Stomach (tissue), 9 donors: Measurements from ENCODE around the gene CTNNA1. TPM values are rescaled to one million over a fixed set of nuclear protein-coding genes. Genes with fewer than 3 reads are reported as not detected.

Experiments
- DNase-seq, 2 donors: peaks; one replicate each; pipeline versions ENCODE4 v3.0.0 to v3.0.0-alpha.2; 2013 to 2019
- H3K27ac ChIP-seq, 5 donors: fragments of 200-600 bp in 4 of 5; sonication (generic) in 4 of 5; one replicate each; pipeline ENCODE4 v1.5.1; 2013 to 2019; ENCODE audit warnings: mild to moderate bottlenecking in 1 of 5, moderate library complexity in 1 of 5
- H3K27me3 ChIP-seq, 3 donors: fragments of 200-600 bp; sonication (generic); one replicate each; pipeline ENCODE4 v1.5.1; 2017 to 2019; ENCODE audit warnings: mixed run types in 1 of 3
- H3K36me3 ChIP-seq, 4 donors: fragments of 200-600 bp; sonication (generic); 1 replicate in 3 of 4; 2 replicates in 1 of 4; pipeline ENCODE4 v1.5.1; 2016 to 2019
- H3K4me1 ChIP-seq, 4 donors: fragments of 200-600 bp; sonication (generic); one replicate each; pipeline ENCODE4 v1.5.1; 2016 to 2019
- H3K4me3 ChIP-seq, 4 donors: fragments of 200-600 bp; sonication (generic) in 3 of 4; one replicate each; pipeline ENCODE4 v1.5.1; 2016 to 2019; ENCODE audit warnings: mild to moderate bottlenecking in 1 of 4
- H3K9me3 ChIP-seq, 4 donors: fragments of 200-600 bp; sonication (generic); one replicate each; pipeline ENCODE4 v1.5.1; 2016 to 2019
- EP300 ChIP-seq: sonication (generic); formaldehyde crosslinking; IDR thresholded peaks from one replicate; pipeline ENCODE4 v1.6.1; 2017; ENCODE audit warnings: antibody characterized with exemption
- POLR2A ChIP-seq, 4 donors: fragments of 450-650 bp; IDR thresholded peaks; one replicate each; pipeline ENCODE4 v1.6.1; 2016; ENCODE audit warnings: antibody characterized with exemption in 4 of 4, control low read depth in 2 of 4, mild to moderate bottlenecking in 1 of 4, moderate library complexity in 1 of 4
- POLR2AphosphoS5 ChIP-seq, 3 donors: sonication (generic); formaldehyde crosslinking; IDR thresholded peaks; one replicate each; pipeline ENCODE4 v1.6.1; 2016; ENCODE audit warnings: antibody characterized with exemption in 3 of 3
- whole genome bisulfite sequencing, 5 donors: extraction: QIAGEN DNeasy Blood & Tissue Kit in 3 of 5; methylation state at CpG; one replicate each; pipeline versions ENCODE4 v1.1.5 to v1.1.7; 2013 to 2018; 5-methylcytosine and 5-hydroxymethylcytosine counted together
- intact Hi-C: fragments of 100-400 bp; cut with DNase I; formaldehyde crosslinking; loops from one replicate; pipeline ENCODE4 v1.15.1; 2023; ENCODE audit warnings: low total_unique reads
- polyA plus RNA-seq, 3 donors: library from polyadenylated mRNA; stranded (reverse); fragments of 200-250 nt; gene quantifications; one replicate each; pipeline ENCODE4 v1.2.3, GENCODE V29; 2013
- total RNA-seq, 5 donors: library from RNA; depleted of rRNA; stranded (reverse); fragments of >200 nt; gene quantifications; one replicate each; pipeline versions ENCODE4 v1.1.0 to v1.2.3, GENCODE V29; 2014 to 2016
- TF ChIP-seq, protein P1 (sequence below), 7 experiments: fragments of 450-650 bp in 4 of 7; fragments of 200-600 bp in 3 of 7; sonication (generic) in 3 of 7; IDR thresholded peaks; one replicate each; pipeline ENCODE4 v1.5.1; 2016 to 2019; ENCODE audit warnings: antibody characterized with exemption in 7 of 7, control low read depth in 2 of 7, mild to moderate bottlenecking in 1 of 7
- donor health status: healthy with polysubstance abuse.
- donor health status: Bipolar disorder and iron deficiency.
- donor health status: healthy.

CTNNA1 gene
- total and polyA plus RNA-seq, 8 donors, result 88.7 to 531 (median 214) TPM

- 94 to 99% (median 96%) methylated on average over 10 of the region's 10 CpGs for WGBS, 5 donors
- Histone ChIP-seq H3K27ac (no peak overlapping the region), H3K27me3 (no peaks in the 10 kb centered on the region), H3K9me3 (no peaks in the 10 kb centered on the region), H3K4me1 (peaks cover 0 to 37% (median 17%) of the 10 kb centered on the region in 4 donors), H3K4me3 (no peak overlapping the region), H3K36me3 (no peaks in the 10 kb centered on the region)
- TF ChIP-seq, protein P1, sequence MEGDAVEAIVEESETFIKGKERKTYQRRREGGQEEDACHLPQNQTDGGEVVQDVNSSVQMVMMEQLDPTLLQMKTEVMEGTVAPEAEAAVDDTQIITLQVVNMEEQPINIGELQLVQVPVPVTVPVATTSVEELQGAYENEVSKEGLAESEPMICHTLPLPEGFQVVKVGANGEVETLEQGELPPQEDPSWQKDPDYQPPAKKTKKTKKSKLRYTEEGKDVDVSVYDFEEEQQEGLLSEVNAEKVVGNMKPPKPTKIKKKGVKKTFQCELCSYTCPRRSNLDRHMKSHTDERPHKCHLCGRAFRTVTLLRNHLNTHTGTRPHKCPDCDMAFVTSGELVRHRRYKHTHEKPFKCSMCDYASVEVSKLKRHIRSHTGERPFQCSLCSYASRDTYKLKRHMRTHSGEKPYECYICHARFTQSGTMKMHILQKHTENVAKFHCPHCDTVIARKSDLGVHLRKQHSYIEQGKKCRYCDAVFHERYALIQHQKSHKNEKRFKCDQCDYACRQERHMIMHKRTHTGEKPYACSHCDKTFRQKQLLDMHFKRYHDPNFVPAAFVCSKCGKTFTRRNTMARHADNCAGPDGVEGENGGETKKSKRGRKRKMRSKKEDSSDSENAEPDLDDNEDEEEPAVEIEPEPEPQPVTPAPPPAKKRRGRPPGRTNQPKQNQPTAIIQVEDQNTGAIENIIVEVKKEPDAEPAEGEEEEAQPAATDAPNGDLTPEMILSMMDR (IDR thresholded peaks at IDR 0.05), result no peak
- TF ChIP-seq POLR2AphosphoS5 (IDR thresholded peaks at IDR 0.05) (no peak), POLR2A (IDR thresholded peaks at IDR 0.05) (no peak), EP300 (no peak)
- intact Hi-C loops, result no loop called here
- no peak for DNase-seq
Observed at GRCh38 chr5:138966236-138966985, 213.2 kb downstream of the CTNNA1 start.

GRCh38 chr5:138967791-138968448, 214.7 kb downstream of the CTNNA1 start:
- peaks cover 0 to 46% (median 22%) of the 10 kb centered on the region in 4 donors for H3K4me1 ChIP-seq
- no peaks in the 10 kb centered on the region for H3K36me3 ChIP-seq
- TF ChIP-seq POLR2AphosphoS5 (IDR thresholded peaks at IDR 0.05) (peak in 1 of 3 donors; percentile 33), POLR2A (IDR thresholded peaks at IDR 0.05) (no peak)
- intact Hi-C loops, result no loop called here
- H3K27ac ChIP-seq, result no peak overlapping the region
- H3K9me3 ChIP-seq, result no peaks in the 10 kb centered on the region
- H3K4me3 ChIP-seq, result no peak overlapping the region
- peak in 1 of 2 donors; percentile 84 for DNase-seq
- WGBS, 5 donors, result 57 to 73% (median 67%) methylated on average over 9 to 10 of the region's 10 CpGs
- no peaks in the 10 kb centered on the region for H3K27me3 ChIP-seq

DNA sequence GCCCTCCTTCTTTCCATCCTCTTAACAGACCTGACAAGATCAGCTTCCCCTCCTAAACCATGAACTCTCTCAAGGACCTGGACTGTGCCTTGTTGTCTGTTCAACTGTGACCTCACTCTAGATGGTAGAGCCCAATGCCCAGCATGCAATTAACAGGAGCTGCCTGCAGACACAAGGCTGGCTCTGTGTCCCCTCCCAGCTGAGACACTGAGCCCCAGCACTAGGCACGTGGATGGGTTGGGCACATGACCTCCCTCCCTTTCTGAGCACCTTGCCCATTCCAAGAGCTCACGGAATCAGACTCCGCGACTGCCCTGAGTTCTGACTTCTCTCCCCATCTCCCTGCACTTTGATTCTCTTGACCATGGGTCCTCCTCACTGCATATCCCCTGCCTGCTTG, 215.4 kb downstream of the CTNNA1 start:
- H3K27ac ChIP-seq, result no peak overlapping the region
- no peaks in the 10 kb centered on the region for H3K27me3 ChIP-seq
- 84 to 95% (median 92%) methylated on average over 4 of the region's 4 CpGs for WGBS, 5 donors
- TF ChIP-seq, protein P1 (IDR thresholded peaks at IDR 0.05), result no peak
- TF ChIP-seq POLR2AphosphoS5 (IDR thresholded peaks at IDR 0.05), result no peak
- no peak for TF ChIP-seq POLR2A (IDR thresholded peaks at IDR 0.05)
- no peak for DNase-seq
- peaks cover 0 to 50% (median 22%) of the 10 kb centered on the region in 4 donors for H3K4me1 ChIP-seq
- intact Hi-C loops, result no loop called here
- H3K36me3 ChIP-seq, result no peaks in the 10 kb centered on the region
- H3K9me3 ChIP-seq, result no peaks in the 10 kb centered on the region
- no peak overlapping the region for H3K4me3 ChIP-seq

GRCh38 chr5:138969323-138970002, 216.2 kb downstream of the CTNNA1 start:
- 58 to 80% (median 77%) methylated on average over 5 of the region's 5 CpGs for WGBS, 5 donors
- Histone ChIP-seq H3K9me3 (no peaks in the 10 kb centered on the region), H3K27me3 (no peaks in the 10 kb centered on the region), H3K36me3 (no peaks in the 10 kb centered on the region), H3K27ac (no peak overlapping the region), H3K4me1 (peaks cover 6 to 50% (median 30%) of the 10 kb centered on the region in 4 donors), H3K4me3 (no peak overlapping the region)
- intact Hi-C loops, result no loop called here
- no peak for TF ChIP-seq EP300
- no peak for TF ChIP-seq POLR2A (IDR thresholded peaks at IDR 0.05)
- TF ChIP-seq, protein P1 (IDR thresholded peaks at IDR 0.05), result no peak
- no peak for TF ChIP-seq POLR2AphosphoS5 (IDR thresholded peaks at IDR 0.05)
- DNase-seq, result no peak
